Type B pancreatic cell (in vitro differentiated cells): ENCODE measurements around the gene SPATS2. TPM values are rescaled to one million over a fixed set of nuclear protein-coding genes. Genes with fewer than 3 reads are reported as not detected.

ENCODE experiments used
- DNase-seq: peaks from one replicate; pipeline ENCODE4 v3.0.0; 2021; ENCODE audit warnings: mixed read lengths; ENCODE audit not compliant: unreplicated experiment; ENCODE audit errors: extremely low spot score
- H3K27ac Mint-ChIP-seq: 2 replicates; pipeline ENCODE4 v1.8.0; 2021; ENCODE audit warnings: mild to moderate bottlenecking, mixed read lengths
- H3K27me3 Mint-ChIP-seq: 2 replicates; pipeline ENCODE4 v1.8.0; 2021; ENCODE audit warnings: mixed read lengths
- H3K36me3 Mint-ChIP-seq: 2 replicates; pipeline ENCODE4 v1.8.0; 2021; ENCODE audit warnings: mixed read lengths
- H3K4me1 Mint-ChIP-seq: one replicate; pipeline ENCODE4 v1.8.0; 2021; ENCODE audit warnings: mixed read lengths; ENCODE audit not compliant: unreplicated experiment
- H3K4me3 Mint-ChIP-seq: 2 replicates; pipeline ENCODE4 v1.8.0; 2021; ENCODE audit warnings: mild to moderate bottlenecking, mixed read lengths
- H3K9me3 Mint-ChIP-seq: 2 replicates; pipeline ENCODE4 v1.8.0; 2021; ENCODE audit warnings: mixed read lengths
- CTCF ChIP-seq: fragments of 200-600 bp; sonication (generic); conservative IDR thresholded peaks from 2 replicates; pipeline ENCODE4 v1.5.0; 2021; ENCODE audit warnings: antibody characterized with exemption, mild to moderate bottlenecking
- total RNA-seq: library from RNA; stranded (reverse); gene quantifications from 2 replicates; pipeline ENCODE4 v1.2.1, GENCODE V29; 2021; ENCODE audit warnings: low replicate concordance

SPATS2 gene
- total RNA-seq, 1 donor from 2014 or later = 40.3 TPM

DNA sequence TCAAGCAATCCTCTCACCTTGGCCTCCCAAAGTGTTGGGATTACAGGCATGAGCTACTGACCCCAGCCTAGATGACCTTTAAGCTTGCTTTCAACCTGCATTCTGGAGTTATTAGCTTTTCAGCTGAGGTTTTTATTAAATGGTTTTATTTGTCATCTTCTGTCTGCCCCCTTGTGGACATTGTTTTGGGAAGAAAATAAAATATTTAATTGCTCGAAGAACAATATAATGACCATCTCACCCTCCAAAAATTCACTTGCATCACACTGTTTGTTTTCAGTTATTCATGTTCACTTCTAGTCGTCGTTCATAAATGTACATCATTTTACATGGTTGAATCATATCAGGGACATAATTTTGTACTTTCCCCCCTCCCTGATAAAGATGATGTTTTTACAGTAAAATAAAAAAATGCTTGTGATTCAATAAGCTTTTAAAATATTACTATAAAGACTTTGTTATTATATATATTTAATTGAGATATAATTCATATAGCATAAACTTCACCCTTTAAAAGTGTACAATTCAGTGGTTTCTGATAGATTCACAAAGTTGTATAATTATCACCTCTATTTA, 10.1 kb upstream of the SPATS2 start:
- Mint-ChIP-seq H3K4me1 (peaks cover 11% of the 10 kb centered on the region), H3K4me3 (no peak overlapping the region), H3K36me3 (no peaks in the 10 kb centered on the region), H3K27me3 (peaks cover 22% of the 10 kb centered on the region), H3K27ac (no peak overlapping the region), H3K9me3 (no peaks in the 10 kb centered on the region)
- TF ChIP-seq CTCF = peak; percentile 75
- no peak for DNase-seq

- Mint-ChIP-seq H3K4me1 (peaks cover 11% of the 10 kb centered on the region), H3K9me3 (no peaks in the 10 kb centered on the region), H3K36me3 (no peaks in the 10 kb centered on the region), H3K27ac (no peak overlapping the region), H3K27me3 (peaks cover 13% of the 10 kb centered on the region), H3K4me3 (no peak overlapping the region)
- DNase-seq = peak; percentile 51
- peak; percentile 89 for TF ChIP-seq CTCF
Measured at GRCh38 chr12:49358483-49359141, 8.7 kb upstream of the SPATS2 start.

DNA sequence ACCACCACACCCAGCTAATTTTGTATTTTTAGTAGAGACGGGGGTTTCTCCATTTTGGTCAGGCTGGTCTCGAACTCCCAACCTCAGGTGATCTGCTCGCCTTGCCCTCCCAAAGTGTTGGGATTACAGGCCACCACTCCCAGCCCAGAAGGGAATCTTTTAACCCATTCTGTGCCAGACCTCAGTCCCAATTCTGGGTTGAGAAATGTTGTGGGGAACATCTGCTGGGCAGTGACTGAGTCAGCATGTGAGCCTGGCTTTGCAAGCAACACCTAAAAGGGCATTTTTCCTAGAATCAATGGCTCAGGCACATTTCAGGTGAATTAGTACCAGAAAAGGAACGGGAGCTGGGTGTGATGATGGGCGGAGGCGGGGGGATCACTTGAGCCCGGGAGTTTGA, 7.6 kb upstream of the SPATS2 start:
- Mint-ChIP-seq H3K27ac (no peak overlapping the region), H3K27me3 (peaks cover 10% of the 10 kb centered on the region), H3K4me1 (peaks cover 11% of the 10 kb centered on the region)

DNA sequence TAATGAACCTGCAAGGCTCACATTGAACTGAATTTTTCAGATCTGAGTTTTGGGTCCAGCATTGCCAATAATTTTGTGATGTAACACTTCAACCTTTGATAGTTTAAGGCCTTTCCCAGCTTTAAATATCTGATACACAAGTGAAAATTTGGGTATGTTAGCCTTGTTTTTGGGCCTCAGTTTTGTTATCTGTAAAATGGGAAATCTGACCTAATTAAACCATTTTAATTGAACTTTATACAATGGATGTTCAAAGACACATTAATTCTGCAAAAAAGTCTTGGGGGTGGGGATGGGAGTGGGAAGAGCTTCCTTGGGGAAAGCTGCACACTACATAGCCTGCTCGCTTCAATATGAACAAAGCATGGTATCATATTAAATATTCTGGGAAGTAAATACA, 5.2 kb upstream of the SPATS2 start:
- Mint-ChIP-seq H3K27ac (no peak overlapping the region), H3K27me3 (peaks cover 3% of the 10 kb centered on the region), H3K4me1 (peaks cover 11% of the 10 kb centered on the region), H3K36me3 (no peaks in the 10 kb centered on the region), H3K4me3 (no peak overlapping the region), H3K9me3 (no peaks in the 10 kb centered on the region)
- no peak for TF ChIP-seq CTCF
- DNase-seq = no peak

More for the DNA sequence above, 7.6 kb upstream of the SPATS2 start:
- Mint-ChIP-seq H3K36me3 (no peaks in the 10 kb centered on the region), H3K4me3 (no peak overlapping the region), H3K9me3 (no peaks in the 10 kb centered on the region)
- no peak for DNase-seq
- TF ChIP-seq CTCF = no peak

DNA sequence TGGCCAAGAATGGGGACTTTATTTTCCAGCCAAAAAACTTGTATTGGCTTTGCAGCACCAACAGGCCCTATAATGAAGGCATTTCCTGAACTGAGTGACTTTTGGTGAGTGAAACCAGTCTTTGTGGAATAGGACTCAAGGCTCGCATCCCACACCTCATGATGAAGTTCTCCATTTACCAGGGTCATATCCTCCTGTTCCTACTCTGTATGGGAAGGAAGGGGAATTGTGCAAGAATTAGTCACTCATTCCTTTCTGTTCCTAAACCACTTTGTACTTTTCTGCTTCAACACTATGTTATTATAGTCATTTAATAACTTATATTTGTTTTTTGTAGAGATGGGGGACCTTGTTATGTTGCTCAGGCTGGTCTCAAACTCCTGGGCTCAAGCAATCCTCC, 2.3 kb upstream of the SPATS2 start:
- Mint-ChIP-seq H3K4me3 (no peak overlapping the region), H3K4me1 (peaks cover 18% of the 10 kb centered on the region), H3K9me3 (no peaks in the 10 kb centered on the region), H3K36me3 (no peaks in the 10 kb centered on the region), H3K27me3 (no peaks in the 10 kb centered on the region), H3K27ac (no peak overlapping the region)
- TF ChIP-seq CTCF = no peak
- no peak for DNase-seq
